GM12878 (cell line): ENCODE measurements around the gene SLC39A5. TPM values are rescaled to one million over a fixed set of nuclear protein-coding genes. Genes with fewer than 3 reads are reported as not detected.

Source experiments
- CBX3 ChIP-seq: fragments of 200-600 bp; sonication (generic); IDR thresholded peaks from 2 replicates; pipeline ENCODE4 v1.6.1; 2016; ENCODE audit warnings: low read depth, borderline replicate concordance
- CTCF ChIP-seq, 3 experiments: IDR thresholded peaks in 2 of 3; conservative IDR thresholded peaks in 1 of 3; 2 replicates each; pipeline ENCODE4 v1.5.1; 2011; ENCODE audit warnings: low read depth in 3 of 3, low read length in 3 of 3, mild to moderate bottlenecking in 3 of 3, control low read depth in 2 of 3, moderate library complexity in 2 of 3, inconsistent platforms in 1 of 3, mixed read lengths in 1 of 3; ENCODE audit not compliant: control insufficient read depth in 2 of 3, insufficient read depth in 1 of 3; ENCODE audit errors: extremely low read depth in 1 of 3
- CUX1 ChIP-seq: IDR thresholded peaks from 2 replicates; pipeline ENCODE4 v1.6.1; 2012; ENCODE audit warnings: improper control_type of control experiment, low read depth, low read length; ENCODE audit not compliant: insufficient replicate concordance
- E4F1 ChIP-seq: fragments of 450-650 bp; IDR thresholded peaks from 2 replicates; pipeline ENCODE4 v1.6.1; 2018; ENCODE audit warnings: borderline replicate concordance, mild to moderate bottlenecking; ENCODE audit not compliant: partially characterized antibody
- HDAC2 ChIP-seq: fragments of 200-600 bp; sonication (generic); IDR thresholded peaks from 2 replicates; pipeline ENCODE4 v1.6.1; 2017
- IRF4 ChIP-seq: IDR thresholded peaks from 2 replicates; pipeline ENCODE4 v1.6.1; 2011; ENCODE audit warnings: low read depth, low read length
- KDM1A ChIP-seq: fragments of 200-600 bp; sonication (generic); IDR thresholded peaks from 2 replicates; pipeline ENCODE4 v1.6.1; 2016; ENCODE audit warnings: borderline replicate concordance
- MLLT1 ChIP-seq: fragments of 450-650 bp; IDR thresholded peaks from 2 replicates; pipeline ENCODE4 v1.6.1; 2016; ENCODE audit warnings: mild to moderate bottlenecking
- MXI1 ChIP-seq: fragments of 150-350 bp; IDR thresholded peaks from 2 replicates; pipeline ENCODE4 v1.6.1; 2011; ENCODE audit warnings: low read depth, mild to moderate bottlenecking, inconsistent platforms, low read length, improper control_type of control experiment
- NFIC ChIP-seq: IDR thresholded peaks from 2 replicates; pipeline ENCODE4 v1.6.1; 2012; ENCODE audit warnings: low read depth, mild to moderate bottlenecking, inconsistent platforms, low read length, moderate library complexity
- NFYB ChIP-seq: IDR thresholded peaks from 2 replicates; pipeline ENCODE4 v1.6.1; 2011; ENCODE audit warnings: low read depth, mild to moderate bottlenecking, low read length, improper control_type of control experiment, moderate library complexity; ENCODE audit not compliant: insufficient read depth
- NKRF ChIP-seq: fragments of 450-650 bp; conservative IDR thresholded peaks from 2 replicates; pipeline ENCODE4 v1.6.1; 2017; ENCODE audit warnings: mild to moderate bottlenecking, moderate library complexity
- PML ChIP-seq: IDR thresholded peaks from 2 replicates; pipeline ENCODE4 v1.6.1; 2012; ENCODE audit warnings: low read length, inconsistent platforms
- SMARCA5 ChIP-seq: fragments of 450-650 bp; IDR thresholded peaks from 2 replicates; pipeline ENCODE4 v1.6.1; 2017; ENCODE audit warnings: mild to moderate bottlenecking
- ZNF207 ChIP-seq: fragments of 450-650 bp; IDR thresholded peaks from 2 replicates; pipeline ENCODE4 v1.6.1; 2014; ENCODE audit warnings: antibody characterized with exemption, mild to moderate bottlenecking, borderline replicate concordance
- polyA plus RNA-seq, 11 experiments: library from polyadenylated mRNA; depleted of rRNA in 4 of 11; unstranded in 6 of 11; stranded (reverse) in 5 of 11; fragments of >200 nt; fragmentation: Nextera tagmentation in 4 of 11; fragmentation: Illumina TruSeq in 1 of 11; extraction: Ambion mirVana in 4 of 11; extraction: Trizol in 1 of 11; gene quantifications; 1 replicate in 1 of 11; 2 replicates in 10 of 11; pipeline versions ENCODE4 v1.2.1 to v1.2.3, GENCODE V29; 2011 to 2016; ENCODE audit warnings: inconsistent platforms in 2 of 11, missing spikeins in 2 of 11, low read depth in 1 of 11
- total RNA-seq, 4 experiments: library from RNA; depleted of rRNA in 3 of 4; stranded (reverse); fragments of >200 nt in 3 of 4; fragmentation: Illumina TruSeq in 1 of 4; extraction: Trizol in 1 of 4; gene quantifications; 2 replicates each; pipeline versions ENCODE4 v1.2.1 to v1.2.3, GENCODE V29; 2013 to 2021

SLC39A5 gene
- total and polyA plus RNA-seq, 10 of the 15 experiments (the other 5 are each of a cell fraction or from before 2014, with no cell fraction given), result 0.15 to 0.56 (median 0.15) TPM; not detected in 7

DNA sequence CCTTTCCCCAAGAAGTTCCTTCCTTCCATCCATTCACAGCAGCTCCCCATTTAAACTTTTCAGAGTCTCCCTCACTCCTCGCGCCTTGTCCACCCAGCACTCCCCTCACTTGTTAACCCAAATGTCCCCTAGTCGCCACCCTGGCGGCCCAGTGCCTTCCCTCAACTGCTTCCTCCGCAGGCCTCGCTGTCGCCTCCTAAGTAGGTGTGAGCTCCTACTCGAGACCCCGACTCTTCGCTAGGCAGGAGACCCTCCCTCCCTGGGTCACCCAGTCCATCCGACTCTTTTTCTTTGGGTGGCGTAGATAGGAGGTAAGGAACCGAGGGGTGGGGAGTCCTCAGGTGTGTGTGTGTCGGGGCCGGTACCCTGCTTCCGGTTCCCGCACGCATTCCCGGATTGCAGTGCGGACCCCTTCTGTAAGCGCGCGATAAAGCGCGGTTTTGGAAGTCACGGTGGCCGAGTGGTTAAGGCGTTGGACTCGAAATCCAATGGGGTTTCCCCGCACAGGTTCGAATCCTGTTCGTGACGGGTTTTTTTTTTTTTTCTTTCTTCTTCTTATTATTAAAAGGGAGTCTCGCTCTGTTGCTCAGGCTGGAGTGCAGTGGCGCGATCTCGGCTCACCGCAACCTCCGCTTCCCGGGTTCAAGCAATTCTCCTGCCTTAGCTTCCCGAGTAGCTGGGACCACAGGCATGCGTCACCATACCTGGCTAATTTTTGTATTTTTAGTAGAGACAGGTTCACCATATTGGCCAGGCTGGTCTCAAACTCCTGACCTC lies 39.7 kb upstream of the SLC39A5 start (continued):
- TF ChIP-seq CUX1, result no peak
- no peak for TF ChIP-seq HDAC2
- TF ChIP-seq ZNF207, result no peak
- no peak for TF ChIP-seq PML
- no peak for TF ChIP-seq KDM1A
- peak; percentile 37; the same call in 1 of the 2 replicates for TF ChIP-seq NFIC
- TF ChIP-seq CBX3, result no peak
- TF ChIP-seq CTCF (IDR thresholded peaks at IDR 0.05 in 2 of 3, conservative IDR thresholded peaks at IDR 0.05 in 1 of 3; ENCODE audit: control insufficient read depth in 2 of 3, extremely low read depth in 1 of 3, insufficient read depth in 1 of 3, low read depth in 3 of 3, low read length in 3 of 3), result 0 out of 6 replicates have a peak, but pooled peaks of 1 of the 3 experiments have one; percentile 0
- TF ChIP-seq NKRF, result peak; percentile 52; the same call in 1 of the 2 replicates
- peak; percentile 75; the same call in 1 of the 2 replicates for TF ChIP-seq MLLT1
- TF ChIP-seq IRF4, result peak; percentile 37; the same call in 1 of the 2 replicates
- TF ChIP-seq E4F1, result no peak
- no peak for TF ChIP-seq NFYB
- TF ChIP-seq SMARCA5, result peak; percentile 80
- TF ChIP-seq MXI1, result no peak
